ENCODE data around the gene FAM89B.

Gene FAM89B

DNA sequence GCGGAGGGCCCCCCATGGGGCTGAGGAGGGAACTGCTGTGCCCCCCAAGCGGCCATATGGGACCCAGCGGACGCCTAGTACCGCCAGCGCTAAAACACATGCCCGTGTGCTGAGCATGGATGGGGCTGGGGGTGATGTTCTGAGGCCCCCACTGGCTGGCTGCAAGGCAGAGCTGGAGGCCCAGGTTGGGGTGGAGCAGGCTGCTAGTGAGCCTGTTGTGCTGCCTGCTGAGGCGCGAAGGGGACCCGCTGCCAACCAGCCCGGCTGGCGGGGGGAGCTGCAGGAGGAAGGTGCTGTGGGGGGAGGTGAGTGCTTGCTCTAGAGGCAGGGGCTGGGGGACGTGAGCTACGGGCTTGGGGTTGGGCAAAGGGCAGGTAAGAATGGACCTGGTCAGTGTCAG lies 46.4 kb downstream of the FAM89B start:
- no peak overlapping the region for H3K4me2 ChIP-seq (ENCODE audit: insufficient read depth, low read length, poor library complexity, severe bottlenecking)
- DNase-seq (ENCODE audit: low spot score) = no peak
- H3K4ac ChIP-seq (ENCODE audit: low read length) = no peak overlapping the region
- peak overlapping the region; percentile 44 for H3K9ac ChIP-seq (ENCODE audit: low read depth, low read length, poor library complexity)
- H2BK120ac ChIP-seq (ENCODE audit: low read depth, low read length) = no peak overlapping the region
- H3K18ac ChIP-seq (ENCODE audit: low read length) = no peak overlapping the region
- H3K14ac ChIP-seq (ENCODE audit: low read length) = no peak overlapping the region
- H3K36me3 ChIP-seq (replicated peaks in 1 of 2; ENCODE audit: control insufficient read depth in 2 of 2, insufficient read depth in 2 of 2, low read length in 2 of 2) = peaks cover 32 to 67% of the 10 kb centered on the region in 2 donors
- H3K27ac ChIP-seq (replicated peaks; ENCODE audit: low read length) = no peak overlapping the region
- no peak overlapping the region for H2BK15ac ChIP-seq (ENCODE audit: low read length)
- H3K4me3 ChIP-seq (ENCODE audit: low read length in 2 of 2) = no peak overlapping the region
- H4K8ac ChIP-seq (ENCODE audit: low read depth, low read length) = no peak overlapping the region
- H3K23ac ChIP-seq (ENCODE audit: low read depth, low read length, poor library complexity) = no peak overlapping the region
- peaks cover 6% of the 10 kb centered on the region in 2 donors for H3K4me1 ChIP-seq (ENCODE audit: control insufficient read depth in 2 of 2, insufficient read depth in 1 of 2, low read depth in 1 of 2, low read length in 2 of 2)
- peaks cover 0 to 2% of the 10 kb centered on the region in 2 donors for H3K9me3 ChIP-seq (replicated peaks in 1 of 2; ENCODE audit: control insufficient read depth in 2 of 2, insufficient read depth in 1 of 2, low read depth in 1 of 2, low read length in 2 of 2)
- H3K79me1 ChIP-seq (ENCODE audit: low read depth, low read length) = peaks cover 23% of the 10 kb centered on the region
- no peak overlapping the region for H2BK12ac ChIP-seq (ENCODE audit: low read length)
- no peaks in the 10 kb centered on the region for H3K27me3 ChIP-seq (ENCODE audit: control insufficient read depth in 3 of 3, insufficient read depth in 3 of 3, low read depth in 1 of 3, low read length in 3 of 3)
- no CpG with 5 or more reads among the region's 14 CpGs for WGBS, 2 donors (ENCODE audit: extremely low coverage in 2 of 2, insufficient read length in 2 of 2, insufficient replicate concordance in 1 of 2)
- no peak overlapping the region for H2BK5ac ChIP-seq (ENCODE audit: low read length)
- no peak overlapping the region for H4K91ac ChIP-seq (ENCODE audit: low read depth, low read length, poor library complexity)
- no peak overlapping the region for H2AFZ ChIP-seq (ENCODE audit: low read length)
- H2AK5ac ChIP-seq (ENCODE audit: low read depth, low read length) = no peak overlapping the region

DNA sequence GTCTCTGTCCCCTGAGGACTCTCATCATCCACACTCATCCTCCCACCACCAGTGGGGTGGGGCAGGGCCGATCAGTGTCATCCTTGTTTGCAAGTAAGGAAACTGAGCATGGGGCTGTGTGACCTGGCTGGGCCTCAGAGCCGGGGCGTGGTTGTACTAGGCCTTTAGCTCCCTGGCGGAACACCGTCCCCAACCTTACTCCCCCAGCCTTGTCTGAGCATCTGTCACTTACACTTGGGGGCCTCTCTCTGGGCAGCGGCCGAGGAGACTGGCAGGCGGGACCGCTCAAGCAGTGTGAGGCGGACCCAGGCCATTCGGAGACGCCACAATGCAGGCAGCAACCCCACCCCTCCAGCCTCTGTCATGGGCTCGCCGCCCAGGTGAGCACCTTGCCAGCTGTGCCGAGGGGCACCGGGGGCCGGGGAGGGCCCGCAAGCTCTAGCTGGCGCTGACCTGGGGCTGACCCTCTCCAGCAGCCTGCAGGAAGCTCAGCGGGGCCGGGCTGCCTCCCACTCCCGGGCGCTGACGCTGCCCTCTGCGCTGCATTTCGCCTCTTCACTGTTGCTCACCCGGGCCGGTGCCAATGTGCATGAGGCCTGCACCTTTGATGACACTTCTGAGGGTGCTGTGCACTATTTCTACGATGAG lies 47.1 kb downstream of the FAM89B start:
- Histone ChIP-seq H2AK5ac (ENCODE audit: low read depth, low read length) (no peak overlapping the region), H2AFZ (ENCODE audit: low read length) (no peak overlapping the region), H3K4ac (ENCODE audit: low read length) (no peak overlapping the region), H3K18ac (ENCODE audit: low read length) (no peak overlapping the region), H3K27ac (replicated peaks; ENCODE audit: low read length) (no peak overlapping the region), H3K27me3 (ENCODE audit: control insufficient read depth in 3 of 3, insufficient read depth in 3 of 3, low read depth in 1 of 3, low read length in 3 of 3) (no peaks in the 10 kb centered on the region), H3K9ac (ENCODE audit: low read depth, low read length, poor library complexity) (no peak overlapping the region), H2BK12ac (ENCODE audit: low read length) (no peak overlapping the region), H3K23ac (ENCODE audit: low read depth, low read length, poor library complexity) (peak overlapping the region; percentile 55), H4K8ac (ENCODE audit: low read depth, low read length) (no peak overlapping the region), H3K4me2 (ENCODE audit: insufficient read depth, low read length, poor library complexity, severe bottlenecking) (no peak overlapping the region), H2BK120ac (ENCODE audit: low read depth, low read length) (no peak overlapping the region), H3K36me3 (replicated peaks in 1 of 2; ENCODE audit: control insufficient read depth in 2 of 2, insufficient read depth in 2 of 2, low read length in 2 of 2) (peaks cover 33 to 74% of the 10 kb centered on the region in 2 donors), H4K91ac (ENCODE audit: low read depth, low read length, poor library complexity) (no peak overlapping the region), H3K79me1 (ENCODE audit: low read depth, low read length) (peaks cover 21% of the 10 kb centered on the region), H3K14ac (ENCODE audit: low read length) (no peak overlapping the region), H2BK15ac (ENCODE audit: low read length) (no peak overlapping the region), H2BK5ac (ENCODE audit: low read length) (no peak overlapping the region), H3K9me3 (replicated peaks in 1 of 2; ENCODE audit: control insufficient read depth in 2 of 2, insufficient read depth in 1 of 2, low read depth in 1 of 2, low read length in 2 of 2) (peaks cover 0 to 2% of the 10 kb centered on the region in 2 donors), H3K4me1 (ENCODE audit: control insufficient read depth in 2 of 2, insufficient read depth in 1 of 2, low read depth in 1 of 2, low read length in 2 of 2) (peaks cover 6% of the 10 kb centered on the region in 2 donors), H3K4me3 (ENCODE audit: low read length in 2 of 2) (no peak overlapping the region)
- no CpG with 5 or more reads among the region's 29 CpGs for WGBS, 2 donors (ENCODE audit: extremely low coverage in 2 of 2, insufficient read length in 2 of 2, insufficient replicate concordance in 1 of 2)
- no peak for DNase-seq (ENCODE audit: low spot score)

DNA sequence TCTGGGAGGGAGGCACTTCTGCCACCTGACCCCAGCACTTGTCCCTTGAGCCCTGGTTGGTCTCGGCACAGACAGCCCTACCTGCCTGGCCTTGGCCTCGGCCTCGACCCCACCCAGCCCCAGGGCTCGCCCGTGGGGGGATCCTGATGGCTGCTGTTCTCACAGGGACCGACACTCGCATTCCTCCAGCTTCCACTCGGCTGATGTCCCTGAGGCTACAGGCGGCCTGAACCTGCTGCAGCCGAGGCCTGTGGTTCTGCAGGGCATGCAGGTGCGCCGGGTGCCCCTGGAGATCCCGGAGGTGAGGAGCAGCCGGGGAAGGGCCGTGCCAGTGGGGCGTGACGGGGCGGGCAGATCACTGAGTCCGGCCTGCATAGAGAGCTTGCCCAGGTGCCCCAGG lies 48.3 kb downstream of the FAM89B start:
- Histone ChIP-seq H3K9me3 (replicated peaks in 1 of 2; ENCODE audit: control insufficient read depth in 2 of 2, insufficient read depth in 1 of 2, low read depth in 1 of 2, low read length in 2 of 2) (peaks cover 0 to 2% of the 10 kb centered on the region in 2 donors), H3K36me3 (replicated peaks in 1 of 2; ENCODE audit: control insufficient read depth in 2 of 2, insufficient read depth in 2 of 2, low read length in 2 of 2) (peaks cover 40 to 85% of the 10 kb centered on the region in 2 donors), H2BK120ac (ENCODE audit: low read depth, low read length) (no peak overlapping the region)

DNA sequence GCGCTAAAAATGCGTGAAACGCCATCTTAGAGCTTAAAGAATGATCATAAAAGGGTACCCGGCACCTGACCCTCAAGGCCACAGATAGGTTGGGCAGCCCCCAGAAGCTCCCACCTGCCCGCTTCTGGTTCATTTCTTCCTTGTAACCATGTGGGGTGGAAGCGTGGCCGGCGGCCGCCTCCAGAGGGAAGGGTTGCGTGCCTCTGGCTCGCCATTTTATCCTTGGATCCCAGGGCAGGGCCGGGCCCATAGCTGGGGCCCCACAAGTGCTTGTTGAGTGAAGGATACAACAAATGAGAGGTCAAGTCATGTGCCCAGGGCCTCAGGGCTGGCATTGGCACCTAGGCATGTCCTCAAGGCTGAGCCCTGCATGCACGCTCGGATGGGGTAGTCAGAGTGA lies 49.1 kb downstream of the FAM89B start:
- no peak overlapping the region for H2BK15ac ChIP-seq (ENCODE audit: low read length)
- H3K9ac ChIP-seq (ENCODE audit: low read depth, low read length, poor library complexity) = peak overlapping the region; percentile 70
- H4K8ac ChIP-seq (ENCODE audit: low read depth, low read length) = no peak overlapping the region
- H3K36me3 ChIP-seq (replicated peaks in 1 of 2; ENCODE audit: control insufficient read depth in 2 of 2, insufficient read depth in 2 of 2, low read length in 2 of 2) = peaks cover 45 to 93% of the 10 kb centered on the region in 2 donors
- peaks cover 4% of the 10 kb centered on the region in 2 donors for H3K4me1 ChIP-seq (ENCODE audit: control insufficient read depth in 2 of 2, insufficient read depth in 1 of 2, low read depth in 1 of 2, low read length in 2 of 2)
- H2BK5ac ChIP-seq (ENCODE audit: low read length) = no peak overlapping the region
- H3K14ac ChIP-seq (ENCODE audit: low read length) = no peak overlapping the region
- DNase-seq (ENCODE audit: low spot score) = no peak
- H3K4me2 ChIP-seq (ENCODE audit: insufficient read depth, low read length, poor library complexity, severe bottlenecking) = no peak overlapping the region
- no peak overlapping the region for H3K4me3 ChIP-seq (ENCODE audit: low read length in 2 of 2)
- no peak overlapping the region for H2AK5ac ChIP-seq (ENCODE audit: low read depth, low read length)
- no peak overlapping the region for H3K27ac ChIP-seq (replicated peaks; ENCODE audit: low read length)
- no peak overlapping the region for H2BK12ac ChIP-seq (ENCODE audit: low read length)
- peaks cover 18% of the 10 kb centered on the region for H3K79me1 ChIP-seq (ENCODE audit: low read depth, low read length)
- H3K4ac ChIP-seq (ENCODE audit: low read length) = no peak overlapping the region
- peaks cover 0 to 1% (median 0%) of the 10 kb centered on the region in 3 experiments for H3K27me3 ChIP-seq (ENCODE audit: control insufficient read depth in 3 of 3, insufficient read depth in 3 of 3, low read depth in 1 of 3, low read length in 3 of 3)
- H4K91ac ChIP-seq (ENCODE audit: low read depth, low read length, poor library complexity) = no peak overlapping the region
- no peak overlapping the region for H2BK120ac ChIP-seq (ENCODE audit: low read depth, low read length)
- H2AFZ ChIP-seq (ENCODE audit: low read length) = no peak overlapping the region
- no peak overlapping the region for H3K18ac ChIP-seq (ENCODE audit: low read length)
- peaks cover 0 to 2% of the 10 kb centered on the region in 2 donors for H3K9me3 ChIP-seq (replicated peaks in 1 of 2; ENCODE audit: control insufficient read depth in 2 of 2, insufficient read depth in 1 of 2, low read depth in 1 of 2, low read length in 2 of 2)
- no peak overlapping the region for H3K23ac ChIP-seq (ENCODE audit: low read depth, low read length, poor library complexity)
- no CpG with 5 or more reads among the region's 14 CpGs for WGBS, 2 donors (ENCODE audit: extremely low coverage in 2 of 2, insufficient read length in 2 of 2, insufficient replicate concordance in 1 of 2)

More for the DNA sequence above, 48.3 kb downstream of the FAM89B start:
- Histone ChIP-seq H3K4ac (ENCODE audit: low read length) (no peak overlapping the region), H3K9ac (ENCODE audit: low read depth, low read length, poor library complexity) (peak overlapping the region; percentile 45), H3K27me3 (ENCODE audit: control insufficient read depth in 3 of 3, insufficient read depth in 3 of 3, low read depth in 1 of 3, low read length in 3 of 3) (no peaks in the 10 kb centered on the region), H2BK12ac (ENCODE audit: low read length) (no peak overlapping the region), H3K18ac (ENCODE audit: low read length) (no peak overlapping the region), H3K23ac (ENCODE audit: low read depth, low read length, poor library complexity) (no peak overlapping the region), H2BK15ac (ENCODE audit: low read length) (no peak overlapping the region), H2AK5ac (ENCODE audit: low read depth, low read length) (no peak overlapping the region), H3K4me2 (ENCODE audit: insufficient read depth, low read length, poor library complexity, severe bottlenecking) (no peak overlapping the region), H2AFZ (ENCODE audit: low read length) (no peak overlapping the region), H4K91ac (ENCODE audit: low read depth, low read length, poor library complexity) (no peak overlapping the region), H3K4me3 (ENCODE audit: low read length in 2 of 2) (no peak overlapping the region), H3K4me1 (ENCODE audit: control insufficient read depth in 2 of 2, insufficient read depth in 1 of 2, low read depth in 1 of 2, low read length in 2 of 2) (peaks cover 6% of the 10 kb centered on the region in 2 donors), H4K8ac (ENCODE audit: low read depth, low read length) (no peak overlapping the region), H3K79me1 (ENCODE audit: low read depth, low read length) (peaks cover 20% of the 10 kb centered on the region), H3K27ac (replicated peaks; ENCODE audit: low read length) (no peak overlapping the region), H2BK5ac (ENCODE audit: low read length) (no peak overlapping the region), H3K14ac (ENCODE audit: low read length) (no peak overlapping the region)
- no peak for DNase-seq (ENCODE audit: low spot score)
- WGBS, 2 donors (ENCODE audit: extremely low coverage in 2 of 2, insufficient read length in 2 of 2, insufficient replicate concordance in 1 of 2) = no CpG with 5 or more reads among the region's 19 CpGs
